Right cardiac atrium (tissue), 5 donors: ENCODE measurements around the gene NFATC3. TPM values are rescaled to one million over a fixed set of nuclear protein-coding genes. Genes with fewer than 3 reads are reported as not detected.
"Not testable (repeated sequence)": the region's sequence is repeated elsewhere in the genome, so short reads cannot be mapped to it uniquely, and the experiment has no call there.

Experiments used
- ATAC-seq, 2 donors: fragments of 200-7000 bp; cut with Tn5 transposase; one replicate each; pipeline versions ENCODE4 v1.8.0 to v1.9.1; 2020; ENCODE audit warnings: moderate library complexity in 2 of 2, mild to moderate bottlenecking in 1 of 2
- DNase-seq, 3 donors: peaks; one replicate each; pipeline ENCODE4 v3.0.0-alpha.2; 2020
- H3K27ac ChIP-seq: one replicate; pipeline ENCODE4 v1.5.1; 2013; ENCODE audit warnings: mild to moderate bottlenecking, low read length, control low read depth, moderate library complexity
- H3K27me3 ChIP-seq: one replicate; pipeline ENCODE4 v1.6.1; 2013; ENCODE audit not compliant: control insufficient read depth, insufficient read depth
- H3K4me1 ChIP-seq: one replicate; pipeline ENCODE4 v1.6.1; 2013; ENCODE audit warnings: low read length; ENCODE audit not compliant: control insufficient read depth, insufficient read depth
- H3K4me3 ChIP-seq: one replicate; pipeline ENCODE4 v1.5.1; 2013; ENCODE audit warnings: low read length, control low read depth
- H3K9me3 ChIP-seq: one replicate; pipeline ENCODE4 v1.6.1; 2013; ENCODE audit warnings: low read length; ENCODE audit not compliant: control insufficient read depth
- WGBS: extraction: QIAGEN DNeasy Blood & Tissue Kit; methylation state at CpG from one replicate; pipeline ENCODE4 v1.1.7; 2013; 5-methylcytosine and 5-hydroxymethylcytosine counted together
- intact Hi-C, 4 donors: fragments of 100-400 bp; cut with DNase I; formaldehyde crosslinking; loops; one replicate each; pipeline versions ENCODE4 v1.11.0 to v1.14.0; 2022 to 2023
- polyA plus RNA-seq: library from polyadenylated mRNA; stranded (reverse); fragments of 200-250 nt; gene quantifications from one replicate; pipeline ENCODE4 v1.2.3, GENCODE V29; 2013
- total RNA-seq, 4 donors: library from RNA; stranded (reverse); fragmentation: NEBNext Ultra II Directional; extraction: Animal tissue kit (Norgen Biotek cat#: 25700); gene quantifications; one replicate each; pipeline ENCODE4 v1.2.1, GENCODE V29; 2021
- donor health status: healthy with polysubstance abuse.
- donor health status: DM: no; HTN: yes; CAD: no.
- donor health status: DM: no; HTN: no; CAD: no.
- donor health status: DM: no; HTN: yes; CAD: no; lungs with severe emphysema.
- donor health status: DM: yes; HTN: yes; CAD: no.

Gene NFATC3
- total and polyA plus RNA-seq, 5 donors = 8.1 to 34.7 (median 33.3) TPM

DNA sequence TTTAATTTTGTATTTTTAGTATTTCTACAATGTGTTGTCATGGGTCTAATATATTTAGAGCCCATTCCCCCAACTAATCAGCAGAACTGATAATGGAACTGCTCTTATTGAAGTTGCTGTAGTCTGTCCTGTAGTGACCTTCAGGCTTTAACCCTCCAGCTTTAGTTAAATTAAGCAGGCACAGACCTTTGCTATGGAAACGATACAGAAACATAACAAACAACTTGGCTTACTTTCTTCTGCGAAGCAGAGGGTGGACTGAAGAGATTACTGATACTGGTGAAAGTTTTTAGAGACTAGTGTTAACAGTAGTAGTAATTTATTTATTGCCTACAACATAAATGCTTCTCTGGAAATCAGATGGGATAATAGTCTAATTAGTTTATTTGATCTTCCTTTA is 61.4 kb downstream of the NFATC3 start:
- H3K4me1 ChIP-seq = peaks cover 2% of the 10 kb centered on the region
- H3K4me3 ChIP-seq = no peak overlapping the region
- no peak for DNase-seq
- peak; percentile 84 to 86 for ATAC-seq
- WGBS = 11% methylated on average over 2 of the region's 2 CpGs
- no peak overlapping the region for H3K27ac ChIP-seq
- H3K27me3 ChIP-seq = no peaks in the 10 kb centered on the region
- intact Hi-C loops = no loop called here
- no peaks in the 10 kb centered on the region for H3K9me3 ChIP-seq

DNA sequence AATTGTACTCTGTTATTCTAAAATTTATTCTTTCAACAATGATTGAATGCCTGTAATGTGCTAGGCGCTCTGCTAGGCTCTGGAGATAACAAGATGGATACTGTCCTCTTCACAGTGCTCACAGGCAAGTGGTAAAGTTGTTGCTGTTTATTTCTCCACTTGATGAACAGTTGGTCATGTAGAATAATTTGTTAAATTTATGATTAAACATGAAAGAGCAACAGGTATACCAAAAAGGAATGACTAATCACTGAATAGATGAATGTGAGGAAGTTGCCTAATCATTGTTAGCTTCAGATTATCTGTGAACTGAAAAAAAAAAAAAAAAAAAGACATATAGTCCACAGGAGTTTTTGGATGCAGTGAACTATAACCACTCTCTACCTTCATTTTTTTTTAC is 62.3 kb downstream of the NFATC3 start:
- DNase-seq = no peak
- H3K4me1 ChIP-seq = peaks cover 2% of the 10 kb centered on the region
- intact Hi-C loops = no loop called here
- H3K27ac ChIP-seq = no peak overlapping the region
- H3K27me3 ChIP-seq = no peaks in the 10 kb centered on the region
- H3K4me3 ChIP-seq = no peak overlapping the region
- 83% methylated on average over 1 of the region's 1 CpG for WGBS
- ATAC-seq = no peak
- no peaks in the 10 kb centered on the region for H3K9me3 ChIP-seq

DNA sequence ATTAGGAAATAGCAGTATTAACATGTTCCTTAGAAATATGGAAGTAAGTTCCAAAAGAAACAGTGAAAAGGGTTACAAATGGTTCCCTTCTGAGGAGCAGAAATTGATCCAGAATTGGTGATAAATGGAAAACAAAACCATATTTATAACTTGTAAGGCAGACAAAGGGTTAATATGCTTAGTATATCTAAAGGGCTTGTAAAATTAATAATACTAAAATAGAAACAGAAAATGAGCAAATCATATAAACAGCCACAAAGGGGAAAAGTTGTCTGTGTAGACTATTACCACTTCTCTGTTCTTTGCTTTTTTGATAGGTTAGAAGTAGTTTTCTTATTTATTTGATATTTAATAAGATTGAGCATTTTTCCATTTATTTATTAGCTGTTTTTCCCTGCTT is 64.4 kb downstream of the NFATC3 start:
- H3K9me3 ChIP-seq = no peaks in the 10 kb centered on the region
- no peak overlapping the region for H3K27ac ChIP-seq
- no peaks in the 10 kb centered on the region for H3K27me3 ChIP-seq
- H3K4me1 ChIP-seq = peaks cover 2% of the 10 kb centered on the region
- no peak overlapping the region for H3K4me3 ChIP-seq
- no peak for DNase-seq
- ATAC-seq = no peak
- intact Hi-C loops = no loop called here

DNA sequence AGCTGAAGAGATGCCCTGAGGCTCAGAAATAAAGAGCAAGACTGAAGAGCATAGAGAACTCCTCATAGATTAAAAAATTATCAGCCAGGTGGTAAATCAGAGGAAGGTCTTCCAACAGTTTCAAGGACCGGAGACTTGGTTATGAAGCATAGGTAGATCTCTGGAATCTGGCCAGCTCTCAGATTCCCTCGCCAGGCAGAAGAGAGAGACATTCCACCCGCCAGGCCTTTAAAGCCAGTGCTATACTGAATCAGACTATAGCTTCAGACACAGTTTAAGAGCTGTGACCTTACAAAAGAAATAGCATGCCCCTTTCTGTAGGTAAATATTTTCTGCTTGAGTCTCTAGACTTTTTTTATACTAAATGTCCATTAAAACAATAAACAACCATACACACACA is 70.3 kb downstream of the NFATC3 start:
- ATAC-seq = no peak
- intact Hi-C loops = no loop called here
- Histone ChIP-seq H3K27ac (no peak overlapping the region), H3K4me3 (no peak overlapping the region), H3K4me1 (no peaks in the 10 kb centered on the region), H3K9me3 (no peaks in the 10 kb centered on the region), H3K27me3 (no peaks in the 10 kb centered on the region)
- no peak for DNase-seq
- WGBS = 93% methylated on average over 3 of the region's 3 CpGs

DNA sequence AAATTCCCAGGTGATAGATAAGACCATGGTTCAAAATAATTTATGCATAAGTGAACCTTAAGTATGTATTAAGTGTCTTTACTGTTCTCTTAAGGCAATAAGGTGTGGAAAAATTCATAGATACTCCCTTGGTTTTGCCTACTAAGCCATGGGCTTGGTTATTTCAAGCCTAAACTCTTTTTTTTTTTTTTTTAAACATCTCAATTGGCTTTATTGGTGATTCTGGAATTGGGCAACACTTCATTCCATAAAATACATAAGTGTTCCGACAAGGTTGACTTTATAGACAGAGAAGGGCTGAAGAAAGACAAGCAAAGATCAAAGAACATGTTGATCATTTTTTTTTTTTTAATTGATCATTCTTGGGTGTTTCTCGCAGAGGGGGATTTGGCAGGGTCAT is 77.2 kb downstream of the NFATC3 start:
- Histone ChIP-seq H3K4me3 (no peak overlapping the region), H3K4me1 (no peaks in the 10 kb centered on the region), H3K27me3 (no peaks in the 10 kb centered on the region), H3K27ac (no peak overlapping the region), H3K9me3 (no peaks in the 10 kb centered on the region)
- DNase-seq = no peak
- intact Hi-C loops = no loop called here
- ATAC-seq = no peak
- WGBS = 96% methylated on average over 2 of the region's 2 CpGs

DNA sequence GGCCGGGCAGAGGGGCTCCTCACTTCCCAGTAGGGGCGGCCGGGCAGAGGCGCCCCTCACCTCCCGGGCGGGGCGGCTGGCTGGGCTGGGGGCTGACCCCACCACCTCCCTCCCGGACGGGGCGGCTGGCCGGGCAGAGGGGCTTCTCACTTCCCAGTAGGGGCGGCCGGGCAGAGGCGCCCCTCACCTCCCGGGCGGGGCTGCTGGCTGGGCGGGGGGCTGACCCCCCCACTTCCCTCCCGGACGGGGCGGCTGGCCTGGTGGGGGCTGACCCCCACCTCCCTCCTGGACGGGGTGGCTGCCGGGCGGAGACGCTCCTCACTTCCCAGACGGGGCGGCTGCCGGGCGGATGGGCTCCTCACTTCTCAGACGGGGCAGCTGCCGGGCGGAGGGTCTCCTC is 78.1 kb downstream of the NFATC3 start:
- H3K9me3 ChIP-seq, H3K27ac ChIP-seq, ATAC-seq, H3K4me3 ChIP-seq, intact Hi-C loops, H3K27me3 ChIP-seq, H3K4me1 ChIP-seq: not testable (repeated sequence)
- WGBS = 96% methylated on average over 30 of the region's 31 CpGs
- DNase-seq = peak in 2 of 3 donors; percentile 53 to 60

DNA sequence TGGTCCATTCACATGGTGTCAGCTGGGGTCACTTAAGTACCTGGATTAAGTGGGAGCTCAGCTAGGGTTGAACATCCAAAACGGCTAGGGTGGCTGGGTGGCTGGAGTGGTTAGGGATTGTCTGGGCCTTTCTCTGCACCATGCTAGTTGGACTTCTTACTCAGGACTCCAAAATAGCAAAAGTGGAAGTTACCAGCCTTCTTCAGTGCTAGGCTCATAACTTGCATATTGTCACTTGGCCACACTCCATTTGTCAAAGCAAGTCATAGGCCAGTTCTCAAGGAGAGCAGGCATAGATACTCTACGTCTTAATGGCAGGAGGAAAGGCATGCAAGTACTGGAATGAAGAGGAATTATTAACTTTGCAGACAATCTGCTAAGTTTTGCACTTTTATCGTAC is 81.1 kb downstream of the NFATC3 start:
- 91% methylated on average over 3 of the region's 3 CpGs for WGBS
- Histone ChIP-seq H3K4me1 (no peaks in the 10 kb centered on the region), H3K27me3 (no peaks in the 10 kb centered on the region), H3K9me3 (no peaks in the 10 kb centered on the region), H3K27ac (no peak overlapping the region), H3K4me3 (no peak overlapping the region)
- DNase-seq = no peak
- no peak for ATAC-seq
- intact Hi-C loops = no loop called here

DNA sequence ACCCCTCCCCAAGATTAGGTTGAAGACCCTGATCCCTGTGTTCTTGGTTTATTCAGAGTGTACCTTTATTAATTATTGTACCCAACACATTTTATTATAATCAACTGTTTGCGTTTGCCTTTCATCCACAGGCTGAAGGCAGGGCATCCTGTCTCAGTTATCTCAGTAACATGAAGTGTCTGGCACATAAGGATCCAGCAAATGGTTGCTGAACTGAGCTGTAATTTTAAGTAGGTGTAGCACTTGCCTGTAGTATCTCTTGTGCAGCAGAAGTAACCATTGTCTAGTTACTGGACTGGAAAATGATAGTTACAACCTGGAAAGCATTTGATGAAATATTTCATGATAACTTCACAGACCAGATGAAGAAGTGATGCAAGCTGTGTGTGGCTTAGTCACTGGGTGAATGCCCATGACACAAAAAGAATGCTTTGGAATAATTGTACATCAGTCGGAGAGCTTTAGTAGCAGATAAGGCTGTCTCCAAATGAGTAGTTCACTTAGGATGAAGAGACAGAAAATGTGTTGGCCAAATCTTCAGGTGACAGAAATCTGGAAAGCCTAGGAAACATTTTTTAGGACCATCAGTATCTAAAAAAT is 94.1 kb downstream of the NFATC3 start:
- intact Hi-C loops = no loop called here
- H3K27ac ChIP-seq = no peak overlapping the region
- DNase-seq = no peak
- WGBS = 50% methylated on average over 2 of the region's 2 CpGs
- H3K27me3 ChIP-seq = no peaks in the 10 kb centered on the region
- H3K9me3 ChIP-seq = no peaks in the 10 kb centered on the region
- no peak overlapping the region for H3K4me3 ChIP-seq
- H3K4me1 ChIP-seq = no peaks in the 10 kb centered on the region
- peak in 1 of 2 donors; percentile 63 for ATAC-seq

DNA sequence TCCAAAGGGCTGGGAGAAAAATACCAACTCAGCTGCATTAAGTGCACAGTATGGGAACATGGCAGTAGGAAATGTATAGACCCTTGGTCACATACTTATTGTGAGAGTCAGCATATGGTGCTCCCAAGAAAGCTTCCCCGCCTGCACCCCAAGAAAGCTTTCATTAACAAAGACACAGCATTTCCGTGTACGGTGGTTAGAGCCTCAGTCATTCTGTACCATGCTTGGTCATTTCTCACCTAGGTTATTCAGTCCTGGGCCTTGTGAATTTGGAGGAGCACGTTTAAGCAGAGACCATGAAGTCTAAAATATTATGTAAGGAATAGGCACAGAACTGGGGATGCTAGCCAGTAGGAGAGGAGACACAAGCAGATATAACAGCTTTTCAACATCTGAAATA is 94.7 kb downstream of the NFATC3 start:
- Histone ChIP-seq H3K9me3 (no peaks in the 10 kb centered on the region), H3K27ac (no peak overlapping the region), H3K27me3 (no peaks in the 10 kb centered on the region), H3K4me1 (no peaks in the 10 kb centered on the region), H3K4me3 (no peak overlapping the region)
- ATAC-seq (no peak), DNase-seq (no peak)
- 95% methylated on average over 4 of the region's 4 CpGs for WGBS
- intact Hi-C loops = no loop called here

DNA sequence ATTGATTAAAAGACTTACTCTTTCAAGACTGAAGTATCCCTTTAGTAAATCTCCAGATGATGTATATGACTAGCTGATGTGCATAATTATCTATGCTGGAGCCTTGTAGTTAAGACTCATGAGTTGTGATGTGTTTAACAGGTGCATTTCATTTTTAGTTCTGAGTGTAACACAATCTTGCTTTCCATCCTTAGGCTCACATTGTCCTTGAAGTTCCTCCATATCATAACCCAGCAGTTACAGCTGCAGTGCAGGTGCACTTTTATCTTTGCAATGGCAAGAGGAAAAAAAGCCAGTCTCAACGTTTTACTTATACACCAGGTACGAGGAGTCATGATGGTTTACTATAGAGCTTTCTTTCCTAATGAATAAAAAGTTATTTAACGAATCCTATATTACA is 97.9 kb downstream of the NFATC3 start:
- H3K4me3 ChIP-seq = no peak overlapping the region
- H3K27ac ChIP-seq = no peak overlapping the region
- intact Hi-C loops = no loop called here
- ATAC-seq = no peak
- H3K27me3 ChIP-seq = no peaks in the 10 kb centered on the region
- no peaks in the 10 kb centered on the region for H3K9me3 ChIP-seq
- H3K4me1 ChIP-seq = no peaks in the 10 kb centered on the region
- 90% methylated on average over 3 of the region's 3 CpGs for WGBS
- DNase-seq = no peak

DNA sequence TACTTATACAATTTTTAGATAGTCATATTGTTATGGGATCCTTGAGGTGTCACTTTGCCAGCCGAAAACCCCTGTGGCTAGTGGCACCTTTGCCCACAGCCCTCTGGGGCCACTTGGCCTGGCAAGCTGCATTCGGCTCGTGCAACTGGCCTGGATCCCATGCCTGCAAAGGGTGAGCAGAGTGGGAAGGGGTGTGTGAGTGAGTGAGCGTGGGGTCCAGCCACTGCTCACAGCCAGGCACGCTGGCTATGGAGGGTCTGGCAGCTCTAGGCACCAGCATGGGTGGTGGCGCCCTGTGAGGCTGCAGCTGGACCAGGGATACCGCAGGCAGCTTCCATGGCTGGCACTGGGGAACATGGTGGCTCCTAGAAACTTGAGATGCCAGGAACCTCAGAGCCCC is 101.7 kb downstream of the NFATC3 start:
- ATAC-seq (peak in 1 of 2 donors; percentile 32), DNase-seq (no peak)

DNA sequence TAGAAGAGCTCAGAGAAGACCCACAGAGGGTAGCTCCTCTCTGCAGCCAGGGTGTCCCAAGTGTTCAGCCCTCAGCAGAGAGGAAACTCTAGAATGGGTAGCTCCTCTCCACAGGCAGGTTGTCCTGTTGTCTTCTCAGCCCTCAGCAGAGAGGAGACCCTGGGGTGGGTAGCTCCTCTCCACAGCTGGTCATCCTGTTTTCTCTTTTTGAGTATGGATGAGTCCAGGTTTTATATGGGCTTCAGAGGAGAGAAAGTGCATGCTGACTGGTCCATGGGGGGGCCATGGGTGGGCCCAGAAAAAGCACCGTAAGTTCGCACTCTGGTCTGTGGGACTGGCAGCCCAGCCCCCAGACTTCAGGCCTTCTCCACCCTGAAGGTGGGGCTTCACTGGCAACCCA is 102.3 kb downstream of the NFATC3 start:
- intact Hi-C loops = no loop called here
- no peaks in the 10 kb centered on the region for H3K9me3 ChIP-seq
- H3K27ac ChIP-seq = no peak overlapping the region
- no peaks in the 10 kb centered on the region for H3K27me3 ChIP-seq
- H3K4me3 ChIP-seq = no peak overlapping the region
- ATAC-seq (no peak), DNase-seq (no peak)
- 100% methylated on average over 2 of the region's 2 CpGs for WGBS
- H3K4me1 ChIP-seq = no peaks in the 10 kb centered on the region

More for the DNA sequence above, 101.7 kb downstream of the NFATC3 start:
- Histone ChIP-seq H3K9me3 (no peaks in the 10 kb centered on the region), H3K27me3 (no peaks in the 10 kb centered on the region), H3K27ac (no peak overlapping the region), H3K4me3 (no peak overlapping the region), H3K4me1 (no peaks in the 10 kb centered on the region)
- intact Hi-C loops = no loop called here
- WGBS = 96% methylated on average over 7 of the region's 7 CpGs
